MCF 10A (cell line): ENCODE data around the gene C5orf58. TPM values are rescaled to one million over a fixed set of nuclear protein-coding genes. Genes with fewer than 3 reads are reported as not detected.

Source experiments
- BruUV-seq: library from RNA; stranded (reverse); fragments of 400-500 nt; replicated peaks from 2 replicates; lab custom pipeline; 2021; lab: Mats Ljungman, UMichigan
- CTCF ChIA-PET: fragments of 300-600 bp; sonication (Branson Sonifier 250); formaldehyde crosslinking; extraction: SDS; loops from one replicate; lab custom pipeline; 2021; ENCODE audit warnings: antibody characterized with exemption, inconsistent platforms; lab: Yijun Ruan, JAX
- POLR2A ChIA-PET: fragments of 300-600, 350-650 bp; sonication (Branson Sonifier 250); formaldehyde crosslinking; extraction: SDS; loops from one replicate; lab custom pipeline; 2020; ENCODE audit warnings: antibody characterized with exemption, inconsistent platforms; lab: Yijun Ruan, JAX
- DNase-seq: peaks from one replicate; pipeline ENCODE4 v3.0.0-alpha.2; 2018; ENCODE audit not compliant: unreplicated experiment
- H3K27ac Mint-ChIP-seq: one replicate; pipeline ENCODE4 v1.8.0; 2022; ENCODE audit warnings: mild to moderate bottlenecking, low read depth, mixed read lengths; ENCODE audit not compliant: unreplicated experiment
- H3K27me3 Mint-ChIP-seq: one replicate; pipeline ENCODE4 v1.8.0; 2022; ENCODE audit warnings: mixed read lengths; ENCODE audit not compliant: insufficient read depth, unreplicated experiment
- H3K36me3 Mint-ChIP-seq: one replicate; pipeline ENCODE4 v1.8.0; 2022; ENCODE audit warnings: mild to moderate bottlenecking, moderate library complexity, mixed read lengths; ENCODE audit not compliant: insufficient read depth, unreplicated experiment
- H3K4me1 Mint-ChIP-seq: one replicate; pipeline ENCODE4 v1.8.0; 2022; ENCODE audit warnings: mixed read lengths; ENCODE audit not compliant: insufficient read depth, unreplicated experiment
- H3K4me3 Mint-ChIP-seq: one replicate; pipeline ENCODE4 v1.8.0; 2022; ENCODE audit warnings: mild to moderate bottlenecking, moderate library complexity, mixed read lengths; ENCODE audit not compliant: unreplicated experiment
- H3K9me3 Mint-ChIP-seq: one replicate; pipeline ENCODE4 v1.8.0; 2022; ENCODE audit warnings: mixed read lengths; ENCODE audit not compliant: unreplicated experiment
- CTCF ChIP-seq: fragments of 200-600 bp; IDR thresholded peaks from one replicate; pipeline ENCODE4 v1.8.0; 2022; ENCODE audit warnings: antibody characterized with exemption, mild to moderate bottlenecking; ENCODE audit not compliant: unreplicated experiment
- intact Hi-C: fragments of 100-400 bp; cut with micrococcal nuclease; formaldehyde crosslinking; loops from 2 replicates; pipeline ENCODE4 v1.14.1; 2022
- total RNA-seq: library from RNA; stranded (reverse); gene quantifications from 2 replicates; pipeline ENCODE4 v1.2.3, GENCODE V29; 2022

The C5orf58 gene
- total RNA-seq, 1 experiment from 2014 or later = not detected

GRCh38 chr5:170273968-170274710, 41.4 kb downstream of the C5orf58 start:
- H3K36me3 Mint-ChIP-seq = no peaks in the 10 kb centered on the region
- peak; percentile 67 for DNase-seq
- no peaks in the 10 kb centered on the region for H3K27me3 Mint-ChIP-seq
- no TSS peak for BruUV-seq
- POLR2A ChIA-PET = interaction anchor here (0.6 kb wide), 1 partner anchor 116 kb away, joined by 4 read pairs; no protein-coding TSS in a partner anchor
- no peaks in the 10 kb centered on the region for H3K4me1 Mint-ChIP-seq
- H3K27ac Mint-ChIP-seq = no peak overlapping the region
- TF ChIP-seq CTCF = peak; percentile 34
- no peak overlapping the region for H3K4me3 Mint-ChIP-seq
- intact Hi-C loops = loop anchor here (1.0 kb wide), 1 partner anchor 146 kb away; no protein-coding TSS in a partner anchor
- CTCF ChIA-PET = interaction anchor here (0.5 to 4.7 kb wide), 15 partner anchors 8 to 663 kb away, joined by 3 to 32 read pairs (median 4); no protein-coding TSS in a partner anchor
- no peaks in the 10 kb centered on the region for H3K9me3 Mint-ChIP-seq

- Mint-ChIP-seq H3K27me3 (no peaks in the 10 kb centered on the region), H3K9me3 (no peaks in the 10 kb centered on the region), H3K36me3 (no peaks in the 10 kb centered on the region), H3K27ac (no peak overlapping the region), H3K4me3 (no peak overlapping the region), H3K4me1 (no peaks in the 10 kb centered on the region)
- no peak for TF ChIP-seq CTCF
- intact Hi-C loops = no loop called here
- no peak for DNase-seq
- no TSS peak for BruUV-seq
- POLR2A ChIA-PET = interaction anchor here (0.6 kb wide), 1 partner anchor 74 kb away, joined by 3 read pairs; no protein-coding TSS in a partner anchor
- CTCF ChIA-PET = interaction anchor here (1.0 to 4.7 kb wide), 5 partner anchors 9 to 147 kb away, joined by 3 to 32 read pairs (median 7); no protein-coding TSS in a partner anchor
Measured at GRCh38 chr5:170275376-170275994, 42.7 kb downstream of the C5orf58 start.

GRCh38 chr5:170276140-170276539, 43.4 kb downstream of the C5orf58 start:
- H3K9me3 Mint-ChIP-seq = no peaks in the 10 kb centered on the region
- no peak for TF ChIP-seq CTCF
- H3K27me3 Mint-ChIP-seq = no peaks in the 10 kb centered on the region
- POLR2A ChIA-PET = no interaction called here
- CTCF ChIA-PET = interaction anchor here (1.0 to 4.7 kb wide), 5 partner anchors 10 to 146 kb away, joined by 5 to 32 read pairs (median 7); no protein-coding TSS in a partner anchor
- H3K36me3 Mint-ChIP-seq = no peaks in the 10 kb centered on the region
- H3K4me3 Mint-ChIP-seq = no peak overlapping the region
- H3K27ac Mint-ChIP-seq = no peak overlapping the region
- intact Hi-C loops = no loop called here
- no TSS peak for BruUV-seq
- no peak for DNase-seq
- no peaks in the 10 kb centered on the region for H3K4me1 Mint-ChIP-seq

- Mint-ChIP-seq H3K9me3 (no peaks in the 10 kb centered on the region), H3K27ac (no peak overlapping the region), H3K4me1 (no peaks in the 10 kb centered on the region), H3K4me3 (no peak overlapping the region), H3K27me3 (peaks cover under 1% of the 10 kb centered on the region), H3K36me3 (no peaks in the 10 kb centered on the region)
- ChIA-PET POLR2A (no interaction called here), CTCF (interaction anchor here (0.5 to 2.0 kb wide), 2 partner anchors 9 to 157 kb away, joined by 3 to 6 read pairs; no protein-coding TSS in a partner anchor)
- intact Hi-C loops = no loop called here
- BruUV-seq = no TSS peak
- DNase-seq = no peak
- no peak for TF ChIP-seq CTCF
Measured at GRCh38 chr5:170277867-170278281, 45.1 kb downstream of the C5orf58 start.
